Suprapubic skin (tissue), 4 donors: Measurements from ENCODE around the gene AHNAK2. TPM values are rescaled to one million over a fixed set of nuclear protein-coding genes. Genes with fewer than 3 reads are reported as not detected.

ENCODE experiments used
- DNase-seq, 2 donors: peaks; one replicate each; pipeline ENCODE4 v3.0.0-alpha.2; 2019; ENCODE audit warnings: low spot score in 2 of 2
- H3K27ac ChIP-seq: fragments of 200-600 bp; sonication (generic); one replicate; pipeline ENCODE4 v1.5.1; 2019
- H3K27me3 ChIP-seq: fragments of 200-600 bp; sonication (generic); one replicate; pipeline ENCODE4 v1.5.1; 2019
- H3K36me3 ChIP-seq: fragments of 200-600 bp; sonication (generic); one replicate; pipeline ENCODE4 v1.5.1; 2019
- H3K4me1 ChIP-seq: fragments of 200-600 bp; sonication (generic); one replicate; pipeline ENCODE4 v1.5.1; 2019
- H3K4me3 ChIP-seq: fragments of 200-600 bp; sonication (generic); one replicate; pipeline ENCODE4 v1.5.1; 2019; ENCODE audit warnings: mild to moderate bottlenecking
- H3K9me3 ChIP-seq: fragments of 200-600 bp; sonication (generic); one replicate; pipeline ENCODE4 v1.5.1; 2019
- CTCF ChIP-seq, 2 donors: fragments of 200-600 bp in 1 of 2; fragments of 450-650 bp in 1 of 2; sonication (generic) in 1 of 2; IDR thresholded peaks; one replicate each; pipeline ENCODE4 v1.5.1; 2016 to 2019; ENCODE audit warnings: antibody characterized with exemption in 2 of 2, mild to moderate bottlenecking in 1 of 2, moderate library complexity in 1 of 2
- EP300 ChIP-seq: sonication (generic); formaldehyde crosslinking; IDR thresholded peaks from one replicate; pipeline ENCODE4 v1.6.1; 2017; ENCODE audit warnings: antibody characterized with exemption
- POLR2A ChIP-seq, 2 donors: fragments of 450-650 bp; IDR thresholded peaks; one replicate each; pipeline ENCODE4 v1.6.1; 2017; ENCODE audit warnings: antibody characterized with exemption in 2 of 2, mild to moderate bottlenecking in 2 of 2, moderate library complexity in 2 of 2
- POLR2AphosphoS5 ChIP-seq, 3 donors: sonication (generic); formaldehyde crosslinking; IDR thresholded peaks; one replicate each; pipeline ENCODE4 v1.6.1; 2017; ENCODE audit warnings: antibody characterized with exemption in 3 of 3
- WGBS: methylation state at CpG from one replicate; pipeline ENCODE4 v1.1.5; 2018; 5-methylcytosine and 5-hydroxymethylcytosine counted together
- total RNA-seq, 4 donors: library from RNA; depleted of rRNA; stranded (reverse); fragments of >200 nt; gene quantifications; one replicate each; pipeline ENCODE4 v1.1.0, GENCODE V29; 2016

AHNAK2 gene
- total RNA-seq, 4 donors from 2014 or later, result 829 to 975 (median 858) TPM

GRCh38 chr14:104994978-104995377 lies 16.8 kb upstream of the AHNAK2 start:
- Histone ChIP-seq H3K27me3 (no peaks in the 10 kb centered on the region), H3K27ac (no peak overlapping the region), H3K36me3 (peaks cover 52% of the 10 kb centered on the region), H3K9me3 (no peaks in the 10 kb centered on the region), H3K4me3 (no peak overlapping the region), H3K4me1 (no peaks in the 10 kb centered on the region)
- TF ChIP-seq EP300 (no peak), CTCF (IDR thresholded peaks at IDR 0.05) (no peak), POLR2AphosphoS5 (IDR thresholded peaks at IDR 0.05) (no peak), POLR2A (IDR thresholded peaks at IDR 0.05) (no peak)
- no peak for DNase-seq
- 79% methylated on average over 4 of the region's 6 CpGs for WGBS

GRCh38 chr14:104993808-104994591 lies 15.8 kb upstream of the AHNAK2 start:
- Histone ChIP-seq H3K4me1 (no peaks in the 10 kb centered on the region), H3K9me3 (no peaks in the 10 kb centered on the region), H3K27ac (no peak overlapping the region), H3K4me3 (no peak overlapping the region), H3K27me3 (no peaks in the 10 kb centered on the region), H3K36me3 (peaks cover 52% of the 10 kb centered on the region)
- no peak for DNase-seq
- TF ChIP-seq CTCF (IDR thresholded peaks at IDR 0.05), result no peak
- TF ChIP-seq POLR2A (IDR thresholded peaks at IDR 0.05), result no peak
- no peak for TF ChIP-seq EP300
- TF ChIP-seq POLR2AphosphoS5 (IDR thresholded peaks at IDR 0.05), result no peak
- WGBS, result 85% methylated on average over 16 of the region's 22 CpGs

- Histone ChIP-seq H3K4me3 (no peak overlapping the region), H3K36me3 (peaks cover 52% of the 10 kb centered on the region), H3K9me3 (no peaks in the 10 kb centered on the region), H3K27ac (no peak overlapping the region), H3K27me3 (no peaks in the 10 kb centered on the region), H3K4me1 (no peaks in the 10 kb centered on the region)
- whole genome bisulfite sequencing, result 94% methylated on average over 12 of the region's 12 CpGs
- TF ChIP-seq CTCF (IDR thresholded peaks at IDR 0.05), result no peak
- TF ChIP-seq POLR2A (IDR thresholded peaks at IDR 0.05), result no peak
- no peak for TF ChIP-seq POLR2AphosphoS5 (IDR thresholded peaks at IDR 0.05)
- TF ChIP-seq EP300, result no peak
- DNase-seq, result no peak
Observed at GRCh38 chr14:104993306-104993705, 15.1 kb upstream of the AHNAK2 start.

GRCh38 chr14:104992501-104992900 lies 14.3 kb upstream of the AHNAK2 start:
- Histone ChIP-seq H3K4me1 (no peaks in the 10 kb centered on the region), H3K27ac (no peak overlapping the region), H3K36me3 (peaks cover 52% of the 10 kb centered on the region), H3K4me3 (no peak overlapping the region), H3K9me3 (no peaks in the 10 kb centered on the region), H3K27me3 (no peaks in the 10 kb centered on the region)
- no peak for DNase-seq
- 93% methylated on average over 11 of the region's 11 CpGs for WGBS
- no peak for TF ChIP-seq POLR2AphosphoS5 (IDR thresholded peaks at IDR 0.05)
- TF ChIP-seq EP300, result no peak
- no peak for TF ChIP-seq POLR2A (IDR thresholded peaks at IDR 0.05)
- no peak for TF ChIP-seq CTCF (IDR thresholded peaks at IDR 0.05)

GRCh38 chr14:104991896-104992230 lies 13.7 kb upstream of the AHNAK2 start:
- DNase-seq, result no peak
- H3K36me3 ChIP-seq, result peaks cover 52% of the 10 kb centered on the region
- H3K4me1 ChIP-seq, result peaks cover 4% of the 10 kb centered on the region
- no peak overlapping the region for H3K27ac ChIP-seq
- TF ChIP-seq POLR2AphosphoS5 (IDR thresholded peaks at IDR 0.05) (no peak), POLR2A (IDR thresholded peaks at IDR 0.05) (no peak), EP300 (no peak)
- WGBS, result 97% methylated on average over 34 of the region's 34 CpGs
- H3K4me3 ChIP-seq, result no peak overlapping the region
- no peaks in the 10 kb centered on the region for H3K27me3 ChIP-seq
- H3K9me3 ChIP-seq, result no peaks in the 10 kb centered on the region
